Erythroblast (primary cell): ENCODE measurements around the gene ABCC3.

Source experiments
- DNase-seq, 2 experiments: peaks; one replicate each; lab custom pipeline; 2025; lab: John Stamatoyannopoulos, UW
- GATA1 ChIP-seq: IDR thresholded peaks from 2 replicates; pipeline ENCODE4 v1.6.1; 2011; ENCODE audit warnings: low read depth, mild to moderate bottlenecking, control low read depth, low read length, moderate library complexity
- POLR2A ChIP-seq: IDR thresholded peaks from 2 replicates; pipeline ENCODE4 v1.6.1; 2011; ENCODE audit warnings: mild to moderate bottlenecking, low read length

ABCC3 gene

GRCh38 chr17:50689956-50690886 lies 55.5 kb downstream of the ABCC3 start:
- DNase-seq: no peak
- TF ChIP-seq POLR2A (no peak), GATA1 (no peak)

GRCh38 chr17:50690887-50691549 lies 56.3 kb downstream of the ABCC3 start:
- TF ChIP-seq POLR2A: no peak
- no peak for TF ChIP-seq GATA1
- DNase-seq: no peak

GRCh38 chr17:50691550-50692447 lies 57.1 kb downstream of the ABCC3 start:
- DNase-seq: no peak
- no peak for TF ChIP-seq GATA1
- TF ChIP-seq POLR2A: no peak

GRCh38 chr17:50692448-50693035 lies 57.9 kb downstream of the ABCC3 start:
- TF ChIP-seq GATA1 (no peak), POLR2A (no peak)

GRCh38 chr17:50693036-50693682 lies 58.5 kb downstream of the ABCC3 start:
- TF ChIP-seq GATA1: no peak
- TF ChIP-seq POLR2A: no peak
- no peak for DNase-seq

More at GRCh38 chr17:50692448-50693035, 57.9 kb downstream of the ABCC3 start:
- DNase-seq: no peak

- DNase-seq: no peak
- TF ChIP-seq GATA1 (no peak), POLR2A (no peak)
Observed at GRCh38 chr17:50696365-50696879, 61.7 kb downstream of the ABCC3 start.

GRCh38 chr17:50697062-50697461 lies 62.4 kb downstream of the ABCC3 start:
- no peak for TF ChIP-seq POLR2A
- no peak for TF ChIP-seq GATA1
- DNase-seq: no peak

GRCh38 chr17:50697663-50698272 lies 63.1 kb downstream of the ABCC3 start:
- peak in 1 of 2 experiments; percentile 22 for DNase-seq
- TF ChIP-seq GATA1 (no peak), POLR2A (no peak)

- peak in 1 of 2 experiments; percentile 14 for DNase-seq
Observed at GRCh38 chr17:50699410-50699809, 64.7 kb downstream of the ABCC3 start.

GRCh38 chr17:50703162-50703561 lies 68.5 kb downstream of the ABCC3 start:
- no peak for TF ChIP-seq POLR2A
- TF ChIP-seq GATA1: no peak

More at GRCh38 chr17:50699410-50699809, 64.7 kb downstream of the ABCC3 start:
- TF ChIP-seq GATA1 (no peak), POLR2A (no peak)

GRCh38 chr17:50707289-50708049 lies 72.8 kb downstream of the ABCC3 start, which contains the start of gene ANKRD40:
TSS of gene ANKRD40 (minus strand) at chr17:50707914. CDS start at chr17:50707654, 260 bp downstream.
- TF ChIP-seq POLR2A: no peak
- TF ChIP-seq GATA1: no peak
- peak; percentile 94 to 96 for DNase-seq

More at GRCh38 chr17:50703162-50703561, 68.5 kb downstream of the ABCC3 start:
- DNase-seq: no peak
